ENCODE data around the gene CDCA3. TPM values are rescaled to one million over a fixed set of nuclear protein-coding genes. Genes with fewer than 3 reads are reported as not detected.

The CDCA3 gene
- total and polyA plus RNA-seq, 2 of the 4 experiments (the other 2 are of a cell fraction), result 23.5 to 61.0 TPM

DNA sequence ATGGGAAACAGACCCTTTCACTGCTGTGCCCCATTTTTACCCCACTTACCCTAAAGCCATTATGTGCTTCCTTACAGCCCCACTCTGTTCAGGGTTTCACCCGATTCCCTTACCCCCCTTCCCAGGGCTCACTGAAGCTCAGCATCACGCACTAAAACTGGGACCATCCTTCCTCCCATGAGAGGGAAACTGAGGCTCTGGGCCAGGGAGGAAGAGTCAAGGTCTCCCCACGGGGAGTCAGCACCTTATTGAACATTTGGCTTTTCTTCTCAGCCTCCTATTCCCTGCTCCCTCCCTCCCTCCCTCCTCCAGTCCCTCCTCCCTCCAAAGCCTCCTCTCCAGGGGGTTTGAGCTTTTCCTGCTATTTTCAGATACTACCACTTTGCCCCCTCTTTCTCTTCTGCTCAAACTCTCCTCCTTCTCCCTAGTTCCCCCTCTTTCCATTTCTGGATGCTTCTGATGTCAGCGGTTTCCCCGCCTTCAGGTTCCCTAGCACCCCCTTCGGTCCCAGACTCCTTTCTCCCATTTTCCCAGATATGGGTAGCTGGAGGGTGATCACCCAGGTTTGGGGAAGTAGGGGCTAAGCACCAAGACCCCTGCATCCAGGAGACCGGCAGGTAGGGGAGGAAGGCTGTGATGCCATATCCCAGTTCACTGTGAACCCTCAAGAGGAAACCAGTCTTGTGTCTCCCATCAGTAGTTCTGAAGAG is 28.5 kb downstream of the CDCA3 start:
- no peak for DNase-seq
- no peak overlapping the region for H4K5ac ChIP-seq (ENCODE audit: low read depth, low read length)
- no peak overlapping the region for H3K14ac ChIP-seq (replicated peaks; ENCODE audit: low read depth, low read length)
- ATAC-seq (ENCODE audit: low read depth), result no peak
- H3K23ac ChIP-seq (ENCODE audit: low read depth, low read length), result no peak overlapping the region
- intact Hi-C loops (cut with micrococcal nuclease) (no loop called here), in situ Hi-C loops (cut with MboI; ENCODE audit: low sequenced_read_pairs) (loop anchor here (10.0 kb wide), 1 partner anchor 208 kb away; no protein-coding TSS in a partner anchor), dilution Hi-C loops (cut with HindIII; ENCODE audit: low sequenced_read_pairs, unreplicated experiment) (no loop called here)
- no peak overlapping the region for H2BK15ac ChIP-seq (ENCODE audit: low read depth, low read length)
- no peak overlapping the region for H2BK120ac ChIP-seq (ENCODE audit: low read depth, low read length)
- H2AFZ ChIP-seq (replicated peaks; ENCODE audit: low read length, poor library complexity), result no peak overlapping the region
- no peaks in the 10 kb centered on the region for H3K9me3 ChIP-seq (ENCODE audit: control insufficient read depth, insufficient read depth, low read length)
- H3K27ac ChIP-seq (ENCODE audit: insufficient read depth, low read length), result no peak overlapping the region
- H3K4ac ChIP-seq (ENCODE audit: low read depth, low read length), result no peak overlapping the region
- H3K9me1 ChIP-seq (ENCODE audit: insufficient read depth, low read length), result peaks cover 5% of the 10 kb centered on the region
- H3K56ac ChIP-seq (ENCODE audit: extremely low read depth, insufficient read depth, low read length), result no peak overlapping the region
- no peak overlapping the region for H3K9ac ChIP-seq (ENCODE audit: low read depth, low read length)
- H4K20me1 ChIP-seq (ENCODE audit: insufficient read depth, low read length), result no peaks in the 10 kb centered on the region
- peaks cover 2% of the 10 kb centered on the region; the same call in 1 of the 2 replicates for H3K27me3 ChIP-seq (ENCODE audit: control insufficient read depth, insufficient read depth, low read length)
- no peak overlapping the region for H2BK20ac ChIP-seq (ENCODE audit: low read depth, low read length)
- no TSS peak for BruUV-seq (replicated peaks)
- no peak overlapping the region for H3K4me3 ChIP-seq (ENCODE audit: insufficient read depth, low read depth, low read length)
- H2BK5ac ChIP-seq (ENCODE audit: low read depth, low read length, poor library complexity, severe bottlenecking), result no peak overlapping the region
- POLR2A ChIA-PET (ENCODE audit: unreplicated experiment), result interaction anchor here (0.7 to 1.1 kb wide), 2 partner anchors 56 to 69 kb away, joined by 3 to 5 read pairs; partner anchors contain the start of gene MLF2
- H3K36me3 ChIP-seq (ENCODE audit: control insufficient read depth, insufficient read depth, low read length), result peaks cover 3% of the 10 kb centered on the region
- no CpG with 5 or more reads among the region's 7 CpGs for whole genome bisulfite sequencing, 2 experiments (ENCODE audit: extremely low coverage in 2 of 2, insufficient read length in 1 of 2)
- peak overlapping the region; percentile 1; the same call in 1 of the 2 replicates for H4K91ac ChIP-seq (ENCODE audit: insufficient read depth, low read depth, low read length)
- peaks cover 18% of the 10 kb centered on the region for H3K4me1 ChIP-seq (ENCODE audit: control insufficient read depth, insufficient read depth, low read length)
- CTCF ChIA-PET, result no interaction called here
- H4K8ac ChIP-seq (ENCODE audit: low read depth in 2 of 2, low read length in 2 of 2), result no peak overlapping the region
- H2AK9ac ChIP-seq (replicated peaks; ENCODE audit: low read depth, low read length, poor library complexity), result peak overlapping the region; percentile 94
- H3K79me1 ChIP-seq (ENCODE audit: low read depth in 1 of 2, low read length in 2 of 2), result peaks cover 0 to 26% of the 10 kb centered on the region in 2 experiments; a peak in 2 of 4 replicates
- peak overlapping the region; percentile 86; the same call in 1 of the 2 replicates for H3K4me2 ChIP-seq (ENCODE audit: low read depth, low read length)
- peak overlapping the region; percentile 28 for H2AK5ac ChIP-seq (ENCODE audit: low read depth, low read length)
- no peak overlapping the region for H3K18ac ChIP-seq (ENCODE audit: low read depth, low read length)
- TF ChIP-seq NFE2L2 (IDR thresholded peaks at IDR 0.05; ENCODE audit: low read depth, low read length) (no peak), SMC3 (IDR thresholded peaks at IDR 0.05; ENCODE audit: low read depth, low read length) (no peak), RFX5 (IDR thresholded peaks at IDR 0.05; ENCODE audit: low read depth, low read length) (no peak), POLR2A (IDR thresholded peaks at IDR 0.05; ENCODE audit: low read depth, low read length) (no peak), BHLHE40 (IDR thresholded peaks at IDR 0.05; ENCODE audit: low read depth, low read length) (no peak), MXI1 (IDR thresholded peaks at IDR 0.05; ENCODE audit: borderline replicate concordance, low read depth, low read length) (no peak), MAZ (IDR thresholded peaks at IDR 0.05; ENCODE audit: borderline replicate concordance, low read depth, low read length) (no peak), CHD1 (IDR thresholded peaks at IDR 0.05; ENCODE audit: low read depth, low read length) (no peak), RAD21 (IDR thresholded peaks at IDR 0.05; ENCODE audit: low read length) (no peak), RCOR1 (IDR thresholded peaks at IDR 0.05; ENCODE audit: insufficient replicate concordance, low read length) (no peak), MAFK (IDR thresholded peaks at IDR 0.05; ENCODE audit: low read depth, low read length) (no peak), FOS (IDR thresholded peaks at IDR 0.05; ENCODE audit: low read depth, low read length) (no peak)
- TF ChIP-seq, protein P1, sequence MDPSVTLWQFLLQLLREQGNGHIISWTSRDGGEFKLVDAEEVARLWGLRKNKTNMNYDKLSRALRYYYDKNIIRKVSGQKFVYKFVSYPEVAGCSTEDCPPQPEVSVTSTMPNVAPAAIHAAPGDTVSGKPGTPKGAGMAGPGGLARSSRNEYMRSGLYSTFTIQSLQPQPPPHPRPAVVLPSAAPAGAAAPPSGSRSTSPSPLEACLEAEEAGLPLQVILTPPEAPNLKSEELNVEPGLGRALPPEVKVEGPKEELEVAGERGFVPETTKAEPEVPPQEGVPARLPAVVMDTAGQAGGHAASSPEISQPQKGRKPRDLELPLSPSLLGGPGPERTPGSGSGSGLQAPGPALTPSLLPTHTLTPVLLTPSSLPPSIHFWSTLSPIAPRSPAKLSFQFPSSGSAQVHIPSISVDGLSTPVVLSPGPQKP (IDR thresholded peaks at IDR 0.05; ENCODE audit: borderline replicate concordance, low read depth, low read length), result no peak
- TF ChIP-seq, protein P2, sequence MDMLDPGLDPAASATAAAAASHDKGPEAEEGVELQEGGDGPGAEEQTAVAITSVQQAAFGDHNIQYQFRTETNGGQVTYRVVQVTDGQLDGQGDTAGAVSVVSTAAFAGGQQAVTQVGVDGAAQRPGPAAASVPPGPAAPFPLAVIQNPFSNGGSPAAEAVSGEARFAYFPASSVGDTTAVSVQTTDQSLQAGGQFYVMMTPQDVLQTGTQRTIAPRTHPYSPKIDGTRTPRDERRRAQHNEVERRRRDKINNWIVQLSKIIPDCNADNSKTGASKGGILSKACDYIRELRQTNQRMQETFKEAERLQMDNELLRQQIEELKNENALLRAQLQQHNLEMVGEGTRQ (IDR thresholded peaks at IDR 0.05; ENCODE audit: low read depth, low read length), result no peak
- TF ChIP-seq, protein P3, sequence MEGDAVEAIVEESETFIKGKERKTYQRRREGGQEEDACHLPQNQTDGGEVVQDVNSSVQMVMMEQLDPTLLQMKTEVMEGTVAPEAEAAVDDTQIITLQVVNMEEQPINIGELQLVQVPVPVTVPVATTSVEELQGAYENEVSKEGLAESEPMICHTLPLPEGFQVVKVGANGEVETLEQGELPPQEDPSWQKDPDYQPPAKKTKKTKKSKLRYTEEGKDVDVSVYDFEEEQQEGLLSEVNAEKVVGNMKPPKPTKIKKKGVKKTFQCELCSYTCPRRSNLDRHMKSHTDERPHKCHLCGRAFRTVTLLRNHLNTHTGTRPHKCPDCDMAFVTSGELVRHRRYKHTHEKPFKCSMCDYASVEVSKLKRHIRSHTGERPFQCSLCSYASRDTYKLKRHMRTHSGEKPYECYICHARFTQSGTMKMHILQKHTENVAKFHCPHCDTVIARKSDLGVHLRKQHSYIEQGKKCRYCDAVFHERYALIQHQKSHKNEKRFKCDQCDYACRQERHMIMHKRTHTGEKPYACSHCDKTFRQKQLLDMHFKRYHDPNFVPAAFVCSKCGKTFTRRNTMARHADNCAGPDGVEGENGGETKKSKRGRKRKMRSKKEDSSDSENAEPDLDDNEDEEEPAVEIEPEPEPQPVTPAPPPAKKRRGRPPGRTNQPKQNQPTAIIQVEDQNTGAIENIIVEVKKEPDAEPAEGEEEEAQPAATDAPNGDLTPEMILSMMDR (conservative IDR thresholded peaks at IDR 0.05; ENCODE audit: low read depth, low read length), result no peak
